ENCODE measurements around the gene PIP4P1. TPM values are rescaled to one million over a fixed set of nuclear protein-coding genes. Genes with fewer than 3 reads are reported as not detected.
"Not testable (repeated sequence)": the region's sequence is repeated elsewhere in the genome, so short reads cannot be mapped to it uniquely, and the experiment has no call there.

PIP4P1 gene
- 10 to 100 TPM; 38.2 to 45.8 TPM for total RNA-seq

- H3K4me3 Mint-ChIP-seq, result peak within 1 kb of the TSS; percentile 91 to 93
- H3K27me3 Mint-ChIP-seq (ENCODE audit: low read depth), result no peaks in the 10 kb centered on the region
- peaks cover 23% of the 10 kb centered on the region for H3K4me1 Mint-ChIP-seq (ENCODE audit: low read depth)
- H3K27ac Mint-ChIP-seq, result peak within 1 kb of the TSS; percentile 95
- peak; percentile 95 for ATAC-seq (replicated peaks in 1 of 2)
- H3K36me3 Mint-ChIP-seq (ENCODE audit: insufficient read depth in 2 of 2), result peaks cover 0 to 16% of the 10 kb centered on the region in 2 donors
- H3K9me3 Mint-ChIP-seq, result no peaks in the 10 kb centered on the region
- peak; percentile 98 to 99 for DNase-seq
Observed at GRCh38 chr14:20461225-20462141, at the start of gene PIP4P1. PIP4P1 (minus strand) TSS chr14:20461434; CDS start chr14:20461325, 109 bp downstream.

DNA sequence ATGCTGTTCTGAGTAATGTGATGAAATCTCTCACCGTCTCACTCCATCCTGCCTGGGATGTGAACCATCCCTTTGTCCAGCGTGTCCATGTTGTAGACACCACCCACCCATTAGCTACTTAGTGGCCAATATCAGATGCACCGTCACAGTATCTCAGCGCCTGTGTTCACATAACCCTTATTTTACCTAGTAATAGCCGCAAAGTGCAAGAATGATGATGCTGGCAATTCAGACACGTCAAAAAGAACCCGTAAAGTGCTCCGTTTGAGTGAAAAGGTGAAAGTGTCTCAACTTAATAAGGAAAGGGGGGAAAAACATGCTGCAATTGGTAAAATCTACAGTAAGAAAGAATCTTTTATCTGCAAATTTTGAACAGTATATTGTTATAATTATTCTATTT is 47.1 kb upstream of the PIP4P1 start:
- Mint-ChIP-seq H3K36me3 (ENCODE audit: insufficient read depth in 2 of 2) (no peaks in the 10 kb centered on the region), H3K27ac (no peak overlapping the region), H3K9me3 (no peaks in the 10 kb centered on the region), H3K4me1 (ENCODE audit: low read depth) (no peaks in the 10 kb centered on the region), H3K27me3 (ENCODE audit: low read depth) (peaks cover 4% of the 10 kb centered on the region), H3K4me3 (no peak overlapping the region)
- ATAC-seq (replicated peaks in 1 of 2), result no peak
- DNase-seq, result no peak

GRCh38 chr14:20507537-20507936 is 46.3 kb upstream of the PIP4P1 start:
- DNase-seq; H3K27ac Mint-ChIP-seq; ATAC-seq (replicated peaks in 1 of 2); H3K27me3 Mint-ChIP-seq (ENCODE audit: low read depth); H3K36me3 Mint-ChIP-seq (ENCODE audit: insufficient read depth in 2 of 2); H3K4me3 Mint-ChIP-seq; H3K4me1 Mint-ChIP-seq (ENCODE audit: low read depth); H3K9me3 Mint-ChIP-seq: not testable (repeated sequence)

DNA sequence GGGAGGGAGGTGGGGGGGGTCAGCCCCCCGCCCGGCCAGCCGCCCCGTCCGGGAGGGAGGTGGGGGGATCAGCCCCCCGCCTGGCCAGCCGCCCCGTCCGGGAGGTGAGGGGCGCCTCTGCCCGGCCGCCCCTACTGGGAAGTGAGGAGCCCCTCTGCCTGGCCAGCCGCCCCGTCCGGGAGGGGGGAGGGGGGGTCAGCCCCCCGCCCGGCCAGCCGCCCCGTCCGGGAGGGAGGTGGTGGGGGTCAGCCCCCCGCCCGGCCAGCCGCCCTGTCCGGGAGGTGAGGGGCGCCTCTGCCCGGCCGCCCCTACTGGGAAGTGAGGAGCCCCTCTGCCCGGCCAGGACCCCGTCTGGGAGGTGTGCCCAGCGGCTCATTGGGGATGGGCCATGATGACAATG is 45.5 kb upstream of the PIP4P1 start:
- H3K9me3 Mint-ChIP-seq; H3K27ac Mint-ChIP-seq; DNase-seq; H3K4me1 Mint-ChIP-seq (ENCODE audit: low read depth); ATAC-seq (replicated peaks in 1 of 2); H3K36me3 Mint-ChIP-seq (ENCODE audit: insufficient read depth in 2 of 2); H3K4me3 Mint-ChIP-seq; H3K27me3 Mint-ChIP-seq (ENCODE audit: low read depth): not testable (repeated sequence)

DNA sequence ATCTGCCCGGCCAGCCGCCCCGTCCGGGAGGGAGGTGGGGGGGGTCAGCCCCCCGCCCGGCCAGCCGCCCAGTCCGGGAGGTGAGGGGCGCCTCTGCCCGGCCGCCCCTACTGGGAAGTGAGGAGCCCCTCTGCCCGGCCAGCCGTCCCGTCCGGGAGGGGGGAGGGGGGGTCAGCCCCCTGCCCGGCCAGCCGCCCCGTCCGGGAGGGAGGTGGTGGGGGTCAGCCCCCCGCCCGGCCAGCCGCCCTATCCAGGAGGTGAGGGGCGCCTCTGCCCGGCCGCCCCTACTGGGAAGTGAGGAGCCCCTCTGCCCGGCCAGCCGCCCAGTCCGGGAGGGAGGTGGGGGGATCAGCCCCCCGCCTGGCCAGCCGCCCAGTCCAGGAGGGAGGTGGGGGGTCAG is 45.0 kb upstream of the PIP4P1 start:
- not testable (repeated sequence) for H3K36me3 Mint-ChIP-seq (ENCODE audit: insufficient read depth in 2 of 2); DNase-seq; H3K4me1 Mint-ChIP-seq (ENCODE audit: low read depth); H3K27ac Mint-ChIP-seq; ATAC-seq (replicated peaks in 1 of 2); H3K4me3 Mint-ChIP-seq; H3K27me3 Mint-ChIP-seq (ENCODE audit: low read depth); H3K9me3 Mint-ChIP-seq

GRCh38 chr14:20503898-20504297 is 42.7 kb upstream of the PIP4P1 start:
- DNase-seq, result no peak

DNA sequence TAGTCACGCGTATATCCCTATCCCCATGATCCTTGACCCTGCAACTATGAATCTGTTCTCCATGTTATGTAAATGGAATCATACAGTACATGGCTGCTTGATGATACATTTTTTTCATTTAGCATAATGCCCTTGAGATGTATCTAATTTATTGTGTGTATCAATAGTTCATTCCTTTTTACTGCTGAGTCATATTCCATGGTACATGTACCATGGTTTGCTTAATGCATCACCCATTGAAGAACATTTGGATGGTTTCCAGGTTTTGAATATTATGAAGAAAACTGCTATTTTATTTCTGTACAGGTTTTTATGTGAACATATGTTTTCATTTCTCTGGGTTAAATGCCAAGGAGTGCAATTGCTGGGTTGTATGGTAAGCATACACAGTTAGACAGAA is 40.1 kb upstream of the PIP4P1 start:
- Mint-ChIP-seq H3K27me3 (ENCODE audit: low read depth) (peaks cover 6% of the 10 kb centered on the region), H3K4me1 (ENCODE audit: low read depth) (peaks cover 13% of the 10 kb centered on the region), H3K36me3 (ENCODE audit: insufficient read depth in 2 of 2) (no peaks in the 10 kb centered on the region), H3K27ac (no peak overlapping the region), H3K9me3 (no peaks in the 10 kb centered on the region), H3K4me3 (no peak overlapping the region)
- no peak for ATAC-seq (replicated peaks in 1 of 2)
- DNase-seq, result no peak

More at GRCh38 chr14:20503898-20504297, 42.7 kb upstream of the PIP4P1 start:
- Mint-ChIP-seq H3K9me3 (no peaks in the 10 kb centered on the region), H3K4me1 (ENCODE audit: low read depth) (peaks cover 6% of the 10 kb centered on the region), H3K36me3 (ENCODE audit: insufficient read depth in 2 of 2) (no peaks in the 10 kb centered on the region), H3K27me3 (ENCODE audit: low read depth) (peaks cover 6% of the 10 kb centered on the region), H3K4me3 (no peak overlapping the region), H3K27ac (no peak overlapping the region)
- ATAC-seq (replicated peaks in 1 of 2), result no peak

- H3K27me3 Mint-ChIP-seq (ENCODE audit: low read depth), result peaks cover 6% of the 10 kb centered on the region
- ATAC-seq (replicated peaks in 1 of 2) (no peak), DNase-seq (no peak)
- H3K36me3 Mint-ChIP-seq (ENCODE audit: insufficient read depth in 2 of 2), result no peaks in the 10 kb centered on the region
- no peaks in the 10 kb centered on the region for H3K9me3 Mint-ChIP-seq
- H3K4me1 Mint-ChIP-seq (ENCODE audit: low read depth), result peaks cover 27% of the 10 kb centered on the region
- H3K27ac Mint-ChIP-seq, result no peak overlapping the region
- H3K4me3 Mint-ChIP-seq, result no peak overlapping the region
Observed at GRCh38 chr14:20499881-20500280, 38.6 kb upstream of the PIP4P1 start.

DNA sequence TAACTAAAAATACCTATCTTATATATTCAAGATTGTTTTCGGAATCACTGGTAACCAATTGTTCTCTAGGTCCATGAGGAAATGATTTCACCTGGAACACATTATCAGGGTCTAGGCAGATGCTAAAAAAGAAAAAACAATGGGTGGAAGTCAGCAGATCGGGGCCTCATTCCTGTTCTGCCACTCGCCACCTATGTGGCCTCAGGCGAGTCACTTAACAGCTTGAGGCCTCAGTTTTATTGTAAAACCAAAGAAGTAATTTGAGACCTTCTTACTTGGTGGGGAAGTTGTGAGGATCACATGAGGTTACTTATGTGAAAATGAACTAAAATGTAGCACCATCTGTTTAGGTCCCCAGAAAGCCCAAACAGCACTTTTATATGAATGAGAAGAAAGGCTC is 37.9 kb upstream of the PIP4P1 start:
- Mint-ChIP-seq H3K27ac (no peak overlapping the region), H3K4me3 (no peak overlapping the region), H3K36me3 (ENCODE audit: insufficient read depth in 2 of 2) (no peaks in the 10 kb centered on the region), H3K9me3 (no peaks in the 10 kb centered on the region), H3K27me3 (ENCODE audit: low read depth) (peaks cover 6% of the 10 kb centered on the region), H3K4me1 (ENCODE audit: low read depth) (peaks cover 32% of the 10 kb centered on the region)
- peak in 1 of 2 donors; percentile 20 for DNase-seq
- peak; percentile 72 to 77 for ATAC-seq (replicated peaks in 1 of 2)

GRCh38 chr14:20498622-20499021 is 37.4 kb upstream of the PIP4P1 start:
- DNase-seq (no peak), ATAC-seq (replicated peaks in 1 of 2) (peak in 1 of 2 donors; percentile 32)
- H3K36me3 Mint-ChIP-seq (ENCODE audit: insufficient read depth in 2 of 2), result no peaks in the 10 kb centered on the region
- peak overlapping the region; percentile 6 for H3K27ac Mint-ChIP-seq
- H3K4me3 Mint-ChIP-seq, result peak overlapping the region; percentile 5 to 23
- H3K9me3 Mint-ChIP-seq, result no peaks in the 10 kb centered on the region
- H3K27me3 Mint-ChIP-seq (ENCODE audit: low read depth), result peaks cover 4% of the 10 kb centered on the region
- H3K4me1 Mint-ChIP-seq (ENCODE audit: low read depth), result peaks cover 36% of the 10 kb centered on the region

DNA sequence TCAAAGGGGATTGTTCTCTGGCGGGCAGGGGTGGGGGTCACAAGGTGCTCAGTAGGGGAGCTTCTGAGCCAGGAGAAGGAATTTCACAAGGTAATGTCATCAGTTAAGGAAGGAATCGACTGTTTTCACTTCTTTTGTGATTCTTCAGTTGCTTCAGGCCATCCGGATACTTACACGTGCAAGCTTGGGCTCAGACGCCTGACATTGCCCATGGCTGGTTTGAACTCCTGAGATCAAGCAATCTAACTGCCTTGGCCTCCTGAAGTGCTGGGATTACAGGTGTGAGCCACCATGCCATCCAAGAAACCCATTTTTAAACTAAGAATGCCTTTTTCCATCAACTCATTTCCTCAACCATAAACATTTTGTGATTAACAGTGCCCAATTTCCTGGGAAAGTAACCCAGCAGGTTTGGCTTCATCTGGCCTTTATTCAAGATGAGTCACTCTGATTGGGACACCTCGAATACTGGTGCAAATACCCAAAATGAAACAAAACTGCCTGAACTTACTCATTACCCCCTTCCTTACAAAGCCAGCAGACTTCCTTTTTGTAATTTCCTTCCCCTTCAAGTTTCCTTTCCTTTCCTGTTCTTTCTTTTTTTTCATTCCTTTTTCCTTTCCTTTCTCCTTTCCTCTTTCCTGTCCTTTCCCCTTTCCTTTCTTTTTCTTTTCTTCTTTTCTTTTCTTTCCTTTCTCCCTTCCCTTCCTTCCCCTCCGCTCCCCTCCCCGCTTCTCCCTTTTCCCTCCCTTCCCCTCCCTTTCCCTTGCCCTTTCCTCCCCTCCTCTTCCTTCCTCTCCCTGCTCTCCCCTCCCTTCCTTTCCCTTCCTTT is 33.9 kb upstream of the PIP4P1 start:
- Mint-ChIP-seq H3K4me1 (ENCODE audit: low read depth) (peaks cover 66% of the 10 kb centered on the region), H3K4me3 (peak overlapping the region in 1 of 2 donors; percentile 56)
- peak; percentile 35 to 58 for ATAC-seq (replicated peaks in 1 of 2)

GRCh38 chr14:20493634-20494033 is 32.4 kb upstream of the PIP4P1 start:
- H3K27me3 Mint-ChIP-seq (ENCODE audit: low read depth), result no peaks in the 10 kb centered on the region
- H3K4me3 Mint-ChIP-seq, result peak overlapping the region; percentile 37 to 54
- no peaks in the 10 kb centered on the region for H3K36me3 Mint-ChIP-seq (ENCODE audit: insufficient read depth in 2 of 2)
- peak overlapping the region; percentile 83 for H3K27ac Mint-ChIP-seq
- H3K4me1 Mint-ChIP-seq (ENCODE audit: low read depth), result peaks cover 69% of the 10 kb centered on the region
- ATAC-seq (replicated peaks in 1 of 2) (no peak), DNase-seq (no peak)
- H3K9me3 Mint-ChIP-seq, result no peaks in the 10 kb centered on the region

More for the DNA sequence above, 33.9 kb upstream of the PIP4P1 start:
- Mint-ChIP-seq H3K27ac (no peak overlapping the region), H3K27me3 (ENCODE audit: low read depth) (no peaks in the 10 kb centered on the region), H3K36me3 (ENCODE audit: insufficient read depth in 2 of 2) (no peaks in the 10 kb centered on the region), H3K9me3 (no peaks in the 10 kb centered on the region)
- DNase-seq, result no peak

GRCh38 chr14:20492486-20492885 is 31.3 kb upstream of the PIP4P1 start:
- DNase-seq (no peak), ATAC-seq (replicated peaks in 1 of 2) (no peak)
- Mint-ChIP-seq H3K27me3 (ENCODE audit: low read depth) (no peaks in the 10 kb centered on the region), H3K4me1 (ENCODE audit: low read depth) (peaks cover 74% of the 10 kb centered on the region), H3K9me3 (no peaks in the 10 kb centered on the region), H3K36me3 (ENCODE audit: insufficient read depth in 2 of 2) (no peaks in the 10 kb centered on the region), H3K27ac (no peak overlapping the region), H3K4me3 (no peak overlapping the region)

Data from activated T-cell treated with anti-CD3 and anti-CD28 coated beads, Interleukin-2, amount 50 U/mL, for 72 hours (primary cell).